CD14-positive monocyte (primary cell): Measurements from ENCODE around the gene ELAC1. TPM values are rescaled to one million over a fixed set of nuclear protein-coding genes. Genes with fewer than 3 reads are reported as not detected.

ENCODE experiments used
- DNase-seq, 3 donors: peaks; one replicate each; pipeline ENCODE4 v3.0.0-alpha.2; 2011 to 2022
- H2AFZ ChIP-seq: 2 replicates; pipeline ENCODE4 v1.6.0; 2012; ENCODE audit warnings: mild to moderate bottlenecking, low read depth, low read length, inconsistent platforms; ENCODE audit not compliant: insufficient read depth, poor library complexity, severe bottlenecking
- H3K27ac ChIP-seq, 2 donors: 1 replicate in 1 of 2; 2 replicates in 1 of 2; pipeline ENCODE4 v1.5.1; 2012 to 2013; ENCODE audit warnings: low read length in 2 of 2, control low read depth in 1 of 2, inconsistent platforms in 1 of 2, low read depth in 1 of 2, mild to moderate bottlenecking in 1 of 2
- H3K27me3 ChIP-seq, 2 donors: one replicate each; pipeline versions ENCODE4 v1.6.0 to v1.6.1; 2011 to 2013; ENCODE audit warnings: low read length in 2 of 2; ENCODE audit not compliant: control insufficient read depth in 2 of 2, insufficient read depth in 2 of 2
- H3K36me3 ChIP-seq, 2 donors: replicated peaks in 1 of 2; 1 replicate in 1 of 2; 2 replicates in 1 of 2; pipeline versions ENCODE4 v1.5.1 to v1.6.1; 2012 to 2013; ENCODE audit warnings: low read length in 2 of 2, control low read depth in 1 of 2, inconsistent platforms in 1 of 2, mild to moderate bottlenecking in 1 of 2; ENCODE audit not compliant: insufficient read depth in 2 of 2, control insufficient read depth in 1 of 2
- H3K4me1 ChIP-seq, 2 donors: 1 replicate in 1 of 2; 2 replicates in 1 of 2; pipeline versions ENCODE4 v1.5.1 to v1.6.1; 2012 to 2013; ENCODE audit warnings: low read length in 2 of 2, control low read depth in 1 of 2, inconsistent platforms in 1 of 2, mild to moderate bottlenecking in 1 of 2, moderate library complexity in 1 of 2; ENCODE audit not compliant: insufficient read depth in 2 of 2, control insufficient read depth in 1 of 2
- H3K4me2 ChIP-seq: replicated peaks from 2 replicates; pipeline ENCODE3; 2012; ENCODE audit warnings: low read length, moderate library complexity, mild to moderate bottlenecking; ENCODE audit not compliant: poor library complexity, severe bottlenecking; ENCODE audit errors: extremely low read depth
- H3K4me3 ChIP-seq, 3 experiments: fragments of 200-600 bp in 1 of 3; sonication (generic) in 1 of 3; replicated peaks in 1 of 3; 1 replicate in 2 of 3; 2 replicates in 1 of 3; pipeline ENCODE4 v1.5.1; 2011 to 2013; ENCODE audit warnings: low read length in 3 of 3, mild to moderate bottlenecking in 3 of 3, control low read depth in 2 of 3, low read depth in 2 of 3, inconsistent platforms in 1 of 3, moderate library complexity in 1 of 3
- H3K79me2 ChIP-seq: 2 replicates; pipeline ENCODE4 v1.6.0; 2012; ENCODE audit warnings: mild to moderate bottlenecking, control low read depth, inconsistent platforms, low read length, moderate library complexity; ENCODE audit not compliant: insufficient read depth
- H3K9ac ChIP-seq: 2 replicates; pipeline ENCODE4 v1.6.0; 2017; ENCODE audit warnings: low read length, mild to moderate bottlenecking; ENCODE audit not compliant: insufficient read depth, poor library complexity, severe bottlenecking
- H3K9me3 ChIP-seq, 2 donors: replicated peaks in 1 of 2; 1 replicate in 1 of 2; 2 replicates in 1 of 2; pipeline versions ENCODE4 v1.5.1 to v1.6.1; 2012 to 2013; ENCODE audit warnings: low read length in 2 of 2, control low read depth in 1 of 2; ENCODE audit not compliant: control insufficient read depth in 1 of 2, insufficient read depth in 1 of 2
- H4K20me1 ChIP-seq: 2 replicates; pipeline ENCODE4 v1.6.0; 2012; ENCODE audit warnings: mild to moderate bottlenecking, low read length, control low read depth, moderate library complexity; ENCODE audit not compliant: insufficient read depth
- H3K27ac Mint-ChIP-seq, 7 donors: one replicate each; pipeline ENCODE4 v1.8.0; 2020; ENCODE audit warnings: mild to moderate bottlenecking in 7 of 7, mixed read lengths in 7 of 7, moderate library complexity in 6 of 7, inconsistent platforms in 2 of 7
- H3K27me3 Mint-ChIP-seq, 3 donors: one replicate each; pipeline ENCODE4 v1.8.0; 2021 to 2022; ENCODE audit warnings: low read depth in 3 of 3, mild to moderate bottlenecking in 3 of 3, mixed read lengths in 3 of 3, moderate library complexity in 3 of 3, inconsistent platforms in 1 of 3
- H3K36me3 Mint-ChIP-seq, 2 donors: one replicate each; pipeline ENCODE4 v1.8.0; 2020; ENCODE audit warnings: mixed read lengths in 2 of 2, inconsistent platforms in 1 of 2, mild to moderate bottlenecking in 1 of 2
- H3K4me1 Mint-ChIP-seq: one replicate; pipeline ENCODE4 v1.8.0; 2020; ENCODE audit warnings: mild to moderate bottlenecking, mixed read lengths
- H3K4me3 Mint-ChIP-seq, 2 donors: one replicate each; pipeline ENCODE4 v1.8.0; 2020; ENCODE audit warnings: mild to moderate bottlenecking in 2 of 2, mixed read lengths in 2 of 2, moderate library complexity in 1 of 2
- H3K9me3 Mint-ChIP-seq, 7 donors: one replicate each; pipeline ENCODE4 v1.8.0; 2020 to 2022; ENCODE audit warnings: mixed read lengths in 7 of 7, mild to moderate bottlenecking in 6 of 7, moderate library complexity in 6 of 7, inconsistent platforms in 2 of 7
- WGBS: methylation state at CpG from one replicate; pipeline ENCODE4 v1.1.5; 2013; ENCODE audit warnings: missing lambda C conversion rate; ENCODE audit not compliant: insufficient coverage; 5-methylcytosine and 5-hydroxymethylcytosine counted together
- intact Hi-C, 2 donors: fragments of 100-400 bp; cut with micrococcal nuclease; formaldehyde crosslinking; loops; one replicate each; pipeline versions ENCODE4 v1.15.0 to v1.15.1; 2023
- polyA plus RNA-seq, 3 donors: library from polyadenylated mRNA; depleted of rRNA in 1 of 3; unstranded in 2 of 3; stranded (reverse) in 1 of 3; fragments of 300-500 nt in 2 of 3; fragments of >200 nt in 1 of 3; fragmentation: Illumina TruSeq in 2 of 3; gene quantifications; 1 replicate in 2 of 3; 2 replicates in 1 of 3; pipeline ENCODE4 v1.2.3, GENCODE V29; 2012 to 2021
- TF ChIP-seq, protein P1 (sequence below): fragments of 200-600 bp; IDR thresholded peaks from one replicate; pipeline ENCODE4 v1.8.0; 2022; ENCODE audit warnings: antibody characterized with exemption, mild to moderate bottlenecking

The ELAC1 gene
- polyA plus RNA-seq, 3 donors, result 2.6 to 11.5 (median 4.5) TPM

DNA sequence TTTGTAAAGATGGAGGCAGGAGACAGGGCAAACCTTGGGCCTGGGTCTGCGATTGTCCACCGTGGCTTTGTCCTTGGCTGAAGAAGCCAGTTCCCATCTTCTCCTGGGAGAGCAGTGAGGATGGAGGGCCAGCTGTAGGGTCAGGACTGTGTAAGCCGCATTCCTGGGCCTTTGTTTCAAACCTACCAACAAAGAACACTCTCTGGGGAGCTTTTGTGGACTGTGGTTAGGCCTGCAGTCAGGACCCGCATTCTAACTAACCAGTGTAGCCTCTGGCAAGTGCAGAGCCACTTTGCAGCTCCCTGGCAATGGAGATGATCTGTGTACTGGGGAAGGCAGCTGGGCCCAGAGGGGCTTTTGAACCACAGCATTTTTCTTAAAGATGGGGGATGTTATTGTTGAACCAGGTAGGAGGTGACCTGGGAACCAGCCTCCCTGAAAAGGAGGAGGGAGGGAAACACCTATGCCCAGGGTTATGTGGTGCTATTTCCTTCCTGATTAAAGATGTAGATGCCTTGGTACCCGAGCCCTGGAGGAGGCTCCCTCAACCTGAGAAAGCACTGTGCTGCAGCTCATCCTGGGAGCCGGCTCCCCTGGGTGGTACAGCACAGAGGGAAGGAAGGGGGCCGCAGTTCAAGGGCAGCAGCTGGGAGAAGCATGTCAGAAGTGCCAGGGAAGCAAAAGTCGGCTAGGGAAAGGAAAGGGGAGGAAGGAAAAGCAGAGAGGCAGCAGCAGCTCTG is 49.5 kb downstream of the ELAC1 start:
- peaks cover 7 to 11% of the 10 kb centered on the region in 2 donors for H3K36me3 Mint-ChIP-seq
- WGBS, result 86% methylated on average over 7 of the region's 8 CpGs

DNA sequence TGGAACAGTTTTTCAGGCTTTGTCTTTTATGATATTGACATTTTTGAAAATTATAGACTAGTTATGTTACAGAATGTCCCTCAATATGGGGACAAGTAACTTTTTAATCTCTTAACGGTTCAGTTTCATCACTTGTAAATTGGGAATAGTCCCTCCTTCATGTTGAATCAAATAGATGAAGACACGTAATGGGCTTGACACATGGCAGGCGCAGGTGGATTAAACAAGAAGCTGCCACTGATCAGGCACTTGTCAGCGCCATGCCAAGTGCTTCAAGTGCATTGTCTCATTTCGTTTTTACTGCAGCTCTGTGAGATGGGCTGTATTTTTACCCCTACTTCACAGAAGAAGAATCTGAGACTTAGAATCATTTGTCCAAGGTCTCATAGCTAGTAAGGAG is 52.7 kb downstream of the ELAC1 start:
- intact Hi-C loops, result no loop called here

More for the DNA sequence above, 49.5 kb downstream of the ELAC1 start:
- H3K9me3 Mint-ChIP-seq, result peaks cover 0 to 11% (median 3%) of the 10 kb centered on the region in 7 donors
- no peak overlapping the region for H2AFZ ChIP-seq
- no peaks in the 10 kb centered on the region for H3K27me3 Mint-ChIP-seq
- H3K4me1 Mint-ChIP-seq, result no peaks in the 10 kb centered on the region
- H3K4me2 ChIP-seq, result no peak overlapping the region
- peak overlapping the region in 1 of 2 donors; percentile 4 for H3K4me3 Mint-ChIP-seq
- H3K9ac ChIP-seq, result no peak overlapping the region
- H4K20me1 ChIP-seq, result no peaks in the 10 kb centered on the region
- H3K9me3 ChIP-seq, result no peaks in the 10 kb centered on the region
- intact Hi-C loops, result no loop called here
- no peaks in the 10 kb centered on the region for H3K79me2 ChIP-seq
- no peak overlapping the region for H3K27ac ChIP-seq
- H3K27me3 ChIP-seq, result no peaks in the 10 kb centered on the region
- H3K4me3 ChIP-seq, result no peak overlapping the region
- no peak for DNase-seq
- H3K27ac Mint-ChIP-seq, result peak overlapping the region in 2 of 7 donors; percentile 14 to 40
- H3K4me1 ChIP-seq, result no peaks in the 10 kb centered on the region
- TF ChIP-seq, protein P1, sequence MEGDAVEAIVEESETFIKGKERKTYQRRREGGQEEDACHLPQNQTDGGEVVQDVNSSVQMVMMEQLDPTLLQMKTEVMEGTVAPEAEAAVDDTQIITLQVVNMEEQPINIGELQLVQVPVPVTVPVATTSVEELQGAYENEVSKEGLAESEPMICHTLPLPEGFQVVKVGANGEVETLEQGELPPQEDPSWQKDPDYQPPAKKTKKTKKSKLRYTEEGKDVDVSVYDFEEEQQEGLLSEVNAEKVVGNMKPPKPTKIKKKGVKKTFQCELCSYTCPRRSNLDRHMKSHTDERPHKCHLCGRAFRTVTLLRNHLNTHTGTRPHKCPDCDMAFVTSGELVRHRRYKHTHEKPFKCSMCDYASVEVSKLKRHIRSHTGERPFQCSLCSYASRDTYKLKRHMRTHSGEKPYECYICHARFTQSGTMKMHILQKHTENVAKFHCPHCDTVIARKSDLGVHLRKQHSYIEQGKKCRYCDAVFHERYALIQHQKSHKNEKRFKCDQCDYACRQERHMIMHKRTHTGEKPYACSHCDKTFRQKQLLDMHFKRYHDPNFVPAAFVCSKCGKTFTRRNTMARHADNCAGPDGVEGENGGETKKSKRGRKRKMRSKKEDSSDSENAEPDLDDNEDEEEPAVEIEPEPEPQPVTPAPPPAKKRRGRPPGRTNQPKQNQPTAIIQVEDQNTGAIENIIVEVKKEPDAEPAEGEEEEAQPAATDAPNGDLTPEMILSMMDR, result no peak
- H3K36me3 ChIP-seq, result peaks cover 0 to 8% of the 10 kb centered on the region in 2 donors

More for the DNA sequence above, 52.7 kb downstream of the ELAC1 start:
- Histone ChIP-seq H4K20me1 (no peaks in the 10 kb centered on the region), H3K79me2 (no peaks in the 10 kb centered on the region), H3K4me2 (no peak overlapping the region), H3K27ac (no peak overlapping the region), H3K4me3 (no peak overlapping the region), H3K27me3 (no peaks in the 10 kb centered on the region), H3K9me3 (no peaks in the 10 kb centered on the region), H2AFZ (no peak overlapping the region), H3K4me1 (peaks cover 6 to 7% of the 10 kb centered on the region in 2 donors), H3K9ac (no peak overlapping the region), H3K36me3 (peaks cover 0 to 8% of the 10 kb centered on the region in 2 donors)
- Mint-ChIP-seq H3K27ac (no peak overlapping the region), H3K9me3 (peaks cover 0 to 5% (median 0%) of the 10 kb centered on the region in 7 donors), H3K36me3 (peaks cover 12 to 16% of the 10 kb centered on the region in 2 donors), H3K4me1 (peaks cover 3% of the 10 kb centered on the region), H3K27me3 (peaks cover 0 to 2% (median 0%) of the 10 kb centered on the region in 3 donors), H3K4me3 (no peak overlapping the region)
- no peak for DNase-seq
- TF ChIP-seq, protein P1, result no peak
- no CpG with 5 or more reads among the region's 5 CpGs for WGBS
